ENCODE measurements around the gene BCAP31.
A peak's percentile ranks its signal among the peaks of the same experiment; 100 is the strongest.
"Not testable (repeated sequence)": the region's sequence is repeated elsewhere in the genome, so short reads cannot be mapped to it uniquely, and the experiment has no call there.

BCAP31 gene

GRCh38 chrX:153719238-153719637, 4.9 kb downstream of the BCAP31 start:
- DNase-seq (ENCODE audit: insufficient read length, low spot score) (no peak), FAIRE-seq (no peak)

DNA sequence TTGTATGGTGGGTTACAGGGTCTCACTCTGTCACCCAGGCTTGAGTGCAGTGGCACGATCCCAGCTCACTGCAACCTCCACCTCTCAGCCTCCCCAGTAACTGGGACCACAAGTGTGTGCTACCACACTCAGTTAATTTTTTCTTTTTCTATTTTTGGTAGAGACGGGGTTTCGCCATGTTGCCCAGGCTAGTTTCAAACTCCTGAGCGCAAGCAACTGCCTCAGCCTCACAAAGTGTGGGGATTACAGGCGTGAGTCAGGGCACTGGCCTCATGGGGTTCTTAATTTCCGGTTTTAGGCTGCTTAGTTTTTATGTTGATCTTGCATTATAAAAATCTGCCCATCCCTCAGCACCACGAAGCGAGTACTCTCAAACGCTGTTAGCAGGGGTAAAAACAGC, 6.7 kb downstream of the BCAP31 start:
- FAIRE-seq, result no peak
- no peak for DNase-seq (ENCODE audit: insufficient read length, low spot score)

- DNase-seq (ENCODE audit: insufficient read length, low spot score) (no peak), FAIRE-seq (no peak)
These were observed 9.9 kb downstream of the BCAP31 start for GRCh38 chrX:153714256-153714655.

DNA sequence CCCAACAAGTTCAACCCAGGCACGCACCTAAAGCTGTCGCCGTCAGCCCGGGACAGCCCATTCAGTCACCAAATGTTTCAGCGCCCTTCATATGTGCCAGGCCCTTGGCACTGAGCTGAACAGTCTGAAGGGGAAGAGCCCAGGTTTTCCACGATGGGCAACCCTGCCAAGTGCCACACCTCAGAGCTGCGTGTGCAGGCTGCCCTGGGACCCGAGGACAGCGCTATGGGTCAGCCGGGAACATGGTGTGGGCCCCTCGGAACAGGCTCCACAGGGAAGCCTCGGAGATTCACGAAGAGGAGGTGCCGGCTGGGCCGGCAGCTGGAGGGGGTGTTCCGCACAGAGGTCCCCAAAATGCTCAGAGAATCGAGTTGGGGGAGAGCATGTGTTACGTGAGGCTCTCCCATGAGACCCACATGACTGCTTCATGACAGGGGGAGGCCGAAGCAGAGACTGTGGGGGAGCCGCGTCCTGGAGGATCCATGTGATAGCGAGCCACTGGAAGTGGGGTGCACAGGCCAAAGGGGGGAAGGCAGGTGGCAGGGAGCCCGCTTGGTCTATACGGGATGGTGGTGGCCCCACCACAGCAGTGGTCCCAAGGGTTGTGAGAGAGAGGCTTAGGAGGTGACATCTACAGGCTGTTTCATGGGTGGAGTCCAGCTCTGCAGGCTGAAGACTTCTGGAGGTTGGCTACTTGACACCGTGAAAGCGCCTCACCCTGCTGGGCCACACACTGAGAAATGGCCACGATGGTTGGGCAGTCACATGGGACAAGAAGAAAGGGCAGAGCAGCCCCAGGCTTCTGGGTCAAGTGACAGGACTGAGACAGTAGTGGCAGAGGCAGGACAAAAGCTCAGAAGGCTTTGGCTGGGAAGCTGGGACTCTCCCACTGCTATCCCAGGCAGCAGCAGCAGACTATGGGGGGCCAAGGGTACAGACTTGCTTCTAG, 14.2 kb downstream of the BCAP31 start:
- no peak for DNase-seq (ENCODE audit: insufficient read length, low spot score)
- no peak for FAIRE-seq

DNA sequence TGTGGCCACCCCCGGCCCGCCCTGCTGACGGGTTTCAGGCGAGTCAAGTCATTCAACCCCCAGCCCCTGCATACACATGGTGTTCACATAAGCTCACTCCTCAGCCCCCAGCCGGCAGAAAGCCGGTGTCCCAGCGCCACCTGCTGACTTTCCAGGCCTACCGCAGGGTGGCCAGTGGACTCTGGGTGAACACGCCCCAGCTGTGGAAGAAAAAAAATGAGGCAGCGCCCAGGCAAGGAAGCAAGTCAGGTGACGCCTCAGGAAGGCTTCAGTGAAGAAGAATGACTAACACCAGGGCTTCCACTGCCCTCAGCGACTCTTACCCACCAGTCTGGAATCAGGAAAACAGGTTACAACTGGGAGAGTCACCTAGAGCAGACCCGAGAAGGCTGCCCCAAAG, 15.8 kb downstream of the BCAP31 start:
- DNase-seq (ENCODE audit: insufficient read length, low spot score) (peak; percentile 51), FAIRE-seq (no peak)

DNA sequence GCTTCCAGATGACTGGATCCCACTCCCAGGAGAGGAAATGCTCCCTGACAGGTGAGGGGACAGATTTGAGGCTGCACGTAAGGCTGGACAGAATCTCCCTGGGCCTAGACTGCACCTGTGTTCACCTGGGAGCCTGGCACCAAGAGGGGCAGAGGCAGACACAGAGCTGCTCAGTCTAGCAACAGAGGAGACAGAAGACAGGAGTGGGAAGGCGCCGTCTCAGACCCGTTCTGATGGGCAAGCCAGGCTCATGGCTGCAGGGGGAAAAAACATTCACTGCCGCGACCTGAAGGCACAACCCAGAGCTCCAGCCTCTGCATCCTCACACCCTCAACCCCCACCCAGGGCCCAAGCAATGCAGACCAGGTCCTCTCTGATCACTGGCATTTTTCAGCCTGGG, 16.8 kb downstream of the BCAP31 start:
- FAIRE-seq, result no peak
- DNase-seq (ENCODE audit: insufficient read length, low spot score), result no peak

DNA sequence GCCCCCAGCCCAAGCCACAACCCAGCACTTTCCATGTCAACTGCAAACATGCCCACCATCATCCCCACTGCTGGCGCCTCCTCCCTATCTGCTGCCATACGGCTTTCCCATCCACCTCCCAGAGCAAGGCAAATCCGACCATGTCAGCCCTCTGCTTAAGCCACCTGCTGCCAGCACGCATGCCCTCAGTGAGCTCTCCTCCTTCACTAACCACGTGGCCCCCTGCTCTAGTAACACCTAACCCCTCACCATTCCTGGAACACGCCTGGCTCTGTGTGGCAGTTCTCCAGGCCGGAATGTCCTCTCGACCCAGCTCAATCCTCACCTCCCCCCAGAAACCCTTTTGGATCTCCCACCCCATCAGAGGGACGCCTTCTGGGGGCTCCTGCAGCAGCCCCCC, 17.4 kb downstream of the BCAP31 start:
- DNase-seq (ENCODE audit: insufficient read length, low spot score), result no peak
- FAIRE-seq, result no peak

- DNase-seq (ENCODE audit: insufficient read length, low spot score); FAIRE-seq: not testable (repeated sequence)
These were observed 18.7 kb downstream of the BCAP31 start for GRCh38 chrX:153705403-153706060.

GRCh38 chrX:153704631-153705402, 19.4 kb downstream of the BCAP31 start:
- not testable (repeated sequence) for FAIRE-seq

GRCh38 chrX:153704021-153704526, 20.1 kb downstream of the BCAP31 start:
- FAIRE-seq, result no peak

More at GRCh38 chrX:153704631-153705402, 19.4 kb downstream of the BCAP31 start:
- DNase-seq (ENCODE audit: insufficient read length, low spot score), result not testable (repeated sequence)

DNA sequence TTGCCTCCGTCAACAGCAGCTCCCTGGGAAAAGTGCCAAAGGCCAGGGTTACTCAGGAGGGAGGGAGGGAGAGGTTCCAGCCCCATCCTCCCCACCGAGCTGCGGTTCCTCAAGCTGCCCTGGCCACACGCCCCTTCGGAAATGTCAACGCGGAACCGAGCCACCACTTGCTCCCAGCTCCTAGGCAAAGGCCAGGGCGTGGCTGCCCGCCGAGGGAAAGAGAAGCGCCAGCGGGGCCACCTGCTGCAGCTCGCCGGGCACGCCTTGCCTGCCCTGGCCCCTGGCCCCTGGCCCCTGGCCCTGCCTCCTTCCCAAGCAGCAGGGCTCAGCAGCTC, 21.2 kb downstream of the BCAP31 start:
- no peak for FAIRE-seq
- DNase-seq (ENCODE audit: insufficient read length, low spot score), result no peak

More at GRCh38 chrX:153704021-153704526, 20.1 kb downstream of the BCAP31 start:
- DNase-seq (ENCODE audit: insufficient read length, low spot score), result no peak

DNA sequence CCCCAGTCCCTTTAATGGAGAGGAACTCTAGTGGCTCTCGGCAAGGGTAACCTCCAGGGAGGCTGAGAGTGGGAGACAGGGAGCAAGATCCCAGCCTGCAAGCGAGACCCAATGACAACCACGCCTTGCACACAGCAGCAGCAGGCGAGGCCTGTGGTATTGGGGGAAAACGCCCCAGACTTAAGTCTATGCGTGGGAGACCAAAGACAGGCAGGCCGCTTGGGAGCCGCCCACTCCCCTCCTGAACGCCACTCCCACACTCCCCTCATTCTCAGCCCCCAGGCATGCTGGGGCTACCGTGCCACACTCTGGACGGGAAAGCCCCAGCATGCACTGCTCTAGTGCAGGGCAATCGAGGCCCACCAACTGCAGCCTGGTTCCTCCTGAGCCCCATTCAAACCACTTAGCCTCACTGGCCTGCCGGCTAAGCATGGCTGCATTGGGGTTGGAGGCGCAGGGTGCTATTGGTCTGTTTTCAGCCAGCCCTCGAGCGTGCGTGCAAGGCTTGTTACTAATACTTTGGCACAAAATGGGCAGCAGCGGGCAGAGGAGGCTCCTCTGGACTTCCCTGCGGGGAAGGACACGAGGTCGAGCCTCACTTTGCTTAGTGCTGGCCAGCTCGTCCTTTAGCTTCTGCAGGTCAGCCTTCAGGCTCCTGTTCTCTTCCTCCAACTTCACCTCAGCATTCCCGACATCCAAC, 21.7 kb downstream of the BCAP31 start:
- FAIRE-seq, result no peak
- DNase-seq (ENCODE audit: insufficient read length, low spot score), result no peak

DNA sequence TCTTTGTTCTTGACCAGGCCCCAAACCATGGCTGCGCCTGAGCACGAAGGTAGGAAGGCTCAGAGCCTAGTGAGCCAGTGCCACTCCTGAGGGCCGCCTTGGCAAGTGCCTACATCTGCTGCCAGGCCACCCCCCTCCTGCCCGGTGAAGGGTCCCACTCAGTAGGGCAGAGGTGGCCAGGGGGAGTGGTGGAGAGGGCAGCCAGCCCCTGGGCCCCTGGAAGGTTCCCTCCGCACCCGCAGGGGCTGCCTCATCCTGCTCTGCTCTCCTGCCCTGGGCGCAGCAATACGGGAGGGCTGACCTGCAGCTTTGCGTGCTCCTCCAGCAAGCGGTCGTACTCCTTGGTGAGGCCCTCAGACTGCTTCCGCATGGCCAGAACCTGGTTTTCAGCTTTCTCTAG, 22.5 kb downstream of the BCAP31 start:
- FAIRE-seq (no peak), DNase-seq (ENCODE audit: insufficient read length, low spot score) (no peak)

DNA sequence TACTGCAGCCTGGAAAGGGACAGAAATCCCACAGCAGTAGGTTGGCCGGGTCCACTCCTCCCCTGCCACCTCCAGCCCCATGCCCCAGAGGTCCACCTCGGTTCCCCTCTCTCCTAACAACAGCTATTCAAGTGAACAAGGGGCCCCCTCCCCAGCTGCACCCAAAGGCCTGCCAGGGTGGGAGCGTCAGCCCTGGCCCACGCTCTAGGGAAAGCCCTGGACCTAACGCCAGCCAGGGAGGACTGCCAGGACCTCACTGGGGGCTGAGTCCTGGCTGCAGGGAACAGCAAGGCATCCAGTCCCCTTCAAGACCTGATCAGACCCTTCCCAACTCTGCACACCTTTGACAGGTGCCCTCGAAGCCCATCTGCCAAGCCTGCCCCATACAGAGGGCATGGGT, 23.2 kb downstream of the BCAP31 start:
- no peak for DNase-seq (ENCODE audit: insufficient read length, low spot score)
- no peak for FAIRE-seq

GRCh38 chrX:153700376-153700945, 23.7 kb downstream of the BCAP31 start:
- DNase-seq (ENCODE audit: insufficient read length, low spot score) (no peak), FAIRE-seq (no peak)

DNA sequence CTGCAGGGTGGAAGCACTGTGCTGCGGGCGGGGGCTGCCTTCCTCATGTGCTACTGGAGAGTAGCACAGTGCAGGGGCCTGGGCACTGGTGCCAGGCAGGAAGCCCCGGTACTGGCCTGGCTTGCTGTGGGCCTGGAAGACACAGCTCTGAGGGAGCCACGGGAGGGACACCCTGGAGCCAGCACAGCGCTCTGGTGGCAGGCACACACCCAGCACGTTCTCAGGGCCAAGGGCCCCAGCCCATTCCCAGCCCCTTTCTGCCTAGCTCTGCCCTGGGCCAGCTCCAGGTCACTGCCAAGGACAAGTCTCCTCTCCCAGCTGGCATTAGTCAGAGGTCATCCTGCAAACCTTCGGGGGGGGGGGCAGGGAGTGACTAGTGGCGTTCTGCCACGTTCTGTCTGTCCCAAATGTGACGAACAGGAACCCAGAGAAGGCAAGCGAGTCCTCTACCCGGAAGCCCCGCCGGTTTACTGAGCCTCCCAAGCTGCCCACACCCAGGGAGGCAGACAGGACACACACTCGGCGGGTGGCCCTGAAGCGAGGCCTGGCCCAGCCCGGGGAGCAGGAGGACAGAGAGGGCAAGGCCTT, 24.3 kb downstream of the BCAP31 start:
- not testable (repeated sequence) for FAIRE-seq; DNase-seq (ENCODE audit: insufficient read length, low spot score)

DNA sequence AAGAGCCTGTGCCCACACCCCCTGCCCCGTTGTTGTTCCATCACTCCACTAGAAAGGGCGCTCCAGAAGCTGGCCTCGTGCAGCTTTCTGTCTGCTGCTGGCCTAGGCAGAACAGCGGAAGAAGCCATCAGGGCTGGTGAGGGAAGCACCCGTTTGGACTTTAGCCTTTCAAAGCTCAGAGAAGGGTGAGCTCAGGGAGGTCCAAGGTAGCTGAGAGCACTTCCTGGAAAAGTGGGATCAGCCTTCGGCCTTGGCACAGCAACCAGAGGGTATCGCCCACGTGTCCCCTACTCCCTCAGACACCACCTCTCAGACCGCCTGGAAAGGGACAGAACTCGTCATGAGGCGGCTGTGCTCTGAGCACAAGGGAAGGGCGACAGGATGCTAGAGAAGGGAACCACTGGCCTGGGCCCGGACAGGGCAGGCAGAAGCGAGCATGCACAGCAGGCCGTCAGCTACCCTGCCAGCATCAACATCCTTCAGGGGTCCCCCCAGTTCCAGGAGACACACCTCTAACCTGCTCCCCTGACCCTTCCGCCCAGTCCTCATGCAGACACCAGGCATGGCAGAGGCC, 24.9 kb downstream of the BCAP31 start:
- FAIRE-seq; DNase-seq (ENCODE audit: insufficient read length, low spot score): not testable (repeated sequence)

GRCh38 chrX:153697924-153698865, 26.0 kb downstream of the BCAP31 start:
- DNase-seq (ENCODE audit: insufficient read length, low spot score) (no peak), FAIRE-seq (no peak)

Measured in HTR-8/SVneo (cell line).